Esophagus muscularis mucosa (tissue), 4 donors: Measurements from ENCODE around the gene ZCCHC17. TPM values are rescaled to one million over a fixed set of nuclear protein-coding genes. Genes with fewer than 3 reads are reported as not detected.
A peak's percentile ranks its signal among the peaks of the same experiment; 100 is the strongest.

ENCODE experiments used
- DNase-seq: peaks from one replicate; pipeline ENCODE4 v3.0.0-alpha.2; 2017; ENCODE audit errors: extremely low spot score
- H3K27ac ChIP-seq, 4 donors: fragments of 200-600 bp; sonication (generic); replicated peaks in 1 of 4; 1 replicate in 3 of 4; 2 replicates in 1 of 4; pipeline ENCODE4 v1.5.1; 2016 to 2019; ENCODE audit warnings: mild to moderate bottlenecking in 1 of 4
- H3K27me3 ChIP-seq, 4 donors: fragments of 200-600 bp; sonication (generic); one replicate each; pipeline versions ENCODE4 v1.5.1 to v1.6.0; 2016 to 2019
- H3K36me3 ChIP-seq, 4 donors: fragments of 200-600 bp; sonication (generic); one replicate each; pipeline ENCODE4 v1.5.1; 2016 to 2019
- H3K4me1 ChIP-seq, 4 donors: fragments of 200-600 bp; sonication (generic); one replicate each; pipeline ENCODE4 v1.5.1; 2016 to 2019
- H3K4me3 ChIP-seq, 4 donors: fragments of 200-600 bp; sonication (generic); 1 replicate in 2 of 4; 2 replicates in 2 of 4; pipeline ENCODE4 v1.5.1; 2016 to 2019; ENCODE audit warnings: mild to moderate bottlenecking in 4 of 4, moderate library complexity in 1 of 4
- H3K9me3 ChIP-seq, 4 donors: fragments of 200-600 bp; sonication (generic); 1 replicate in 3 of 4; 2 replicates in 1 of 4; pipeline ENCODE4 v1.5.1; 2016 to 2019
- CTCF ChIP-seq, 3 experiments: fragments of 200-600 bp in 2 of 3; fragments of 450-650 bp in 1 of 3; sonication (generic) in 2 of 3; IDR thresholded peaks; one replicate each; pipeline ENCODE4 v1.5.1; 2017 to 2019; ENCODE audit warnings: antibody characterized with exemption in 3 of 3, mild to moderate bottlenecking in 2 of 3, moderate library complexity in 1 of 3
- EP300 ChIP-seq: sonication (generic); formaldehyde crosslinking; IDR thresholded peaks from one replicate; pipeline ENCODE4 v1.6.1; 2017; ENCODE audit warnings: antibody characterized with exemption
- POLR2A ChIP-seq: fragments of 450-650 bp; IDR thresholded peaks from one replicate; pipeline ENCODE4 v1.6.1; 2017; ENCODE audit warnings: antibody characterized with exemption, moderate library complexity, mild to moderate bottlenecking, low read depth
- POLR2AphosphoS5 ChIP-seq, 2 donors: sonication (generic); formaldehyde crosslinking; IDR thresholded peaks; one replicate each; pipeline ENCODE4 v1.6.1; 2017; ENCODE audit warnings: antibody characterized with exemption in 2 of 2
- WGBS: methylation state at CpG from one replicate; pipeline ENCODE4 v1.1.5; 2018; 5-methylcytosine and 5-hydroxymethylcytosine counted together
- intact Hi-C: fragments of 100-400 bp; cut with DNase I; formaldehyde crosslinking; loops from one replicate; pipeline ENCODE4 v1.15.1; 2023
- total RNA-seq, 4 donors: library from RNA; depleted of rRNA; stranded (reverse); fragments of >200 nt; gene quantifications; one replicate each; pipeline versions ENCODE4 v1.1.0 to v1.2.1, GENCODE V29; 2016

ZCCHC17 gene
- total RNA-seq, 4 donors from 2014 or later: 20.9 to 29.6 (median 26.1) TPM

- intact Hi-C loops: no loop called here
These were observed 75.9 kb downstream of the ZCCHC17 start for GRCh38 chr1:31372751-31373055.

GRCh38 chr1:31373056-31373896 is 76.4 kb downstream of the ZCCHC17 start, which contains the start of gene FABP3:
FABP3 (minus strand) TSS chr1:31373076; CDS start chr1:31373014, 62 bp downstream.
- Histone ChIP-seq H3K4me1 (peaks cover 26 to 70% (median 66%) of the 10 kb centered on the region in 4 donors), H3K27ac (peak within 1 kb of the TSS; percentile 85 to 90 (median 90)), H3K27me3 (peaks cover 0 to 5% (median 0%) of the 10 kb centered on the region in 4 donors), H3K4me3 (peak within 1 kb of the TSS; percentile 57 to 64 (median 58)), H3K36me3 (peaks cover 0 to 33% (median 0%) of the 10 kb centered on the region in 4 donors), H3K9me3 (no peaks in the 10 kb centered on the region)
- peak; percentile 94 for DNase-seq
- intact Hi-C loops: no loop called here
- no peak for TF ChIP-seq CTCF (IDR thresholded peaks at IDR 0.05)
- TF ChIP-seq POLR2AphosphoS5 (IDR thresholded peaks at IDR 0.05): peak; percentile 78 to 81
- no peak for TF ChIP-seq POLR2A
- WGBS: 5% methylated on average over 34 of the region's 44 CpGs

More at GRCh38 chr1:31372751-31373055, 75.9 kb downstream of the ZCCHC17 start:
- H3K27me3 ChIP-seq: peaks cover 0 to 5% (median 0%) of the 10 kb centered on the region in 4 donors
- peak overlapping the region; percentile 85 to 90 (median 90) for H3K27ac ChIP-seq
- TF ChIP-seq CTCF (IDR thresholded peaks at IDR 0.05) (no peak), POLR2A (peak; percentile 65)
- no peak for DNase-seq
- H3K4me3 ChIP-seq: peak overlapping the region; percentile 57 to 64 (median 58)
- WGBS: 35% methylated on average over 10 of the region's 10 CpGs
- no peaks in the 10 kb centered on the region for H3K9me3 ChIP-seq
- H3K36me3 ChIP-seq: peaks cover 0 to 39% (median 2%) of the 10 kb centered on the region in 4 donors
- peaks cover 26 to 74% (median 68%) of the 10 kb centered on the region in 4 donors for H3K4me1 ChIP-seq

GRCh38 chr1:31373897-31374486 is 77.2 kb downstream of the ZCCHC17 start:
- Histone ChIP-seq H3K27me3 (peaks cover 0 to 5% (median 0%) of the 10 kb centered on the region in 4 donors), H3K36me3 (peaks cover 0 to 27% (median 0%) of the 10 kb centered on the region in 4 donors), H3K4me1 (peaks cover 26 to 63% (median 59%) of the 10 kb centered on the region in 4 donors), H3K9me3 (no peaks in the 10 kb centered on the region), H3K27ac (peak overlapping the region; percentile 85 to 90 (median 90)), H3K4me3 (peak overlapping the region; percentile 57 to 64 (median 58))
- 40% methylated on average over 11 of the region's 11 CpGs for WGBS
- DNase-seq: no peak
- intact Hi-C loops: no loop called here
- TF ChIP-seq POLR2AphosphoS5 (IDR thresholded peaks at IDR 0.05): no peak
- no peak for TF ChIP-seq EP300
- TF ChIP-seq POLR2A: no peak
- no peak for TF ChIP-seq CTCF (IDR thresholded peaks at IDR 0.05)

- intact Hi-C loops: no loop called here
- Histone ChIP-seq H3K4me1 (peaks cover 26 to 56% (median 52%) of the 10 kb centered on the region in 4 donors), H3K4me3 (no peak overlapping the region), H3K36me3 (peaks cover 0 to 22% (median 0%) of the 10 kb centered on the region in 4 donors), H3K9me3 (no peaks in the 10 kb centered on the region), H3K27me3 (peaks cover 0 to 5% (median 0%) of the 10 kb centered on the region in 4 donors), H3K27ac (peak overlapping the region; percentile 85 to 90 (median 90))
- WGBS: 67% methylated on average over 6 of the region's 7 CpGs
- TF ChIP-seq POLR2A: no peak
- TF ChIP-seq EP300: no peak
- no peak for TF ChIP-seq POLR2AphosphoS5 (IDR thresholded peaks at IDR 0.05)
- no peak for TF ChIP-seq CTCF (IDR thresholded peaks at IDR 0.05)
- DNase-seq: no peak
These were observed 77.8 kb downstream of the ZCCHC17 start for GRCh38 chr1:31374511-31375196.
